A673 (cell line): Measurements from ENCODE around the gene TMEM169. TPM values are rescaled to one million over a fixed set of nuclear protein-coding genes. Genes with fewer than 3 reads are reported as not detected.

Experiments used
- BruUV-seq: library from RNA; stranded (reverse); fragments of 400-500 nt; replicated peaks from 2 replicates; lab custom pipeline; 2021; lab: Mats Ljungman, UMichigan
- CTCF ChIA-PET: fragments of 300-600 bp; sonication (Branson Sonifier 250); formaldehyde crosslinking; loops from one replicate; lab custom pipeline; 2022; ENCODE audit warnings: antibody characterized with exemption; lab: Charles Lee
- POLR2A ChIA-PET: fragments of 300-600 bp; sonication (Branson Sonifier 250); formaldehyde crosslinking; loops from one replicate; lab custom pipeline; 2022; ENCODE audit warnings: antibody characterized with exemption; ENCODE audit not compliant: low non-redundant PET; lab: Charles Lee
- DNase-seq: peaks from one replicate; pipeline ENCODE4 v3.0.0-alpha.2; 2015; ENCODE audit warnings: low spot score
- H3K27ac ChIP-seq: fragments of 200-600 bp; sonication (generic); 2 replicates; pipeline ENCODE4 v1.5.1; 2016; ENCODE audit warnings: mixed run types, low read depth, mild to moderate bottlenecking, mixed read lengths, antibody characterized with exemption, low read length; ENCODE audit not compliant: poor library complexity, severe bottlenecking
- H3K27me3 ChIP-seq: fragments of 200-600 bp; sonication (generic); replicated peaks from 2 replicates; pipeline ENCODE4 v1.6.1; 2017; ENCODE audit warnings: mixed run types, low read depth, mild to moderate bottlenecking, mixed read lengths, antibody characterized with exemption, low read length; ENCODE audit not compliant: insufficient read depth, poor library complexity
- H3K36me3 ChIP-seq: fragments of 200-600 bp; sonication (generic); 2 replicates; pipeline ENCODE4 v1.6.1; 2016; ENCODE audit warnings: mixed run types, mild to moderate bottlenecking, mixed read lengths, antibody characterized with exemption, low read length; ENCODE audit not compliant: insufficient read depth, poor library complexity, severe bottlenecking
- H3K4me1 ChIP-seq: fragments of 200-600 bp; sonication (generic); 2 replicates; pipeline ENCODE4 v1.6.1; 2017; ENCODE audit warnings: mixed run types, mild to moderate bottlenecking, mixed read lengths, antibody characterized with exemption, low read length; ENCODE audit not compliant: insufficient read depth, poor library complexity, severe bottlenecking
- H3K4me3 ChIP-seq: fragments of 200-600 bp; sonication (generic); 2 replicates; pipeline ENCODE4 v1.5.1; 2016; ENCODE audit warnings: low read depth, mixed run types, mild to moderate bottlenecking, mixed read lengths, low read length; ENCODE audit not compliant: poor library complexity, severe bottlenecking
- H3K9me3 ChIP-seq: fragments of 200-600 bp; sonication (generic); 2 replicates; pipeline ENCODE4 v1.6.1; 2016; ENCODE audit warnings: mixed run types, low read depth, mild to moderate bottlenecking, mixed read lengths, antibody characterized with exemption, low read length; ENCODE audit not compliant: poor library complexity, severe bottlenecking
- EZH2 ChIP-seq: fragments of 200-600 bp; sonication (generic); IDR thresholded peaks from 2 replicates; pipeline ENCODE4 v1.6.1; 2017; ENCODE audit warnings: borderline replicate concordance, low read depth, mild to moderate bottlenecking, mixed read lengths, antibody characterized with exemption, low read length; ENCODE audit not compliant: poor library complexity, severe bottlenecking
- intact Hi-C: fragments of 100-400 bp; cut with micrococcal nuclease; formaldehyde crosslinking; loops from one replicate; pipeline ENCODE4 v1.10.0; 2022; ENCODE audit not compliant: unreplicated experiment
- total RNA-seq: library from RNA; stranded (reverse); gene quantifications from 2 replicates; pipeline ENCODE4 v1.2.3, GENCODE V29; 2021
- TF ChIP-seq, protein P1 (sequence below): fragments of 300-800, 200-600 bp; sonication (generic); conservative IDR thresholded peaks from 2 replicates; pipeline ENCODE4 v1.5.1; 2017; ENCODE audit warnings: low read depth, mild to moderate bottlenecking, antibody characterized with exemption, low read length, moderate library complexity, mixed read lengths

The TMEM169 gene
- total RNA-seq, 1 experiment from 2014 or later: 1.1 TPM

DNA sequence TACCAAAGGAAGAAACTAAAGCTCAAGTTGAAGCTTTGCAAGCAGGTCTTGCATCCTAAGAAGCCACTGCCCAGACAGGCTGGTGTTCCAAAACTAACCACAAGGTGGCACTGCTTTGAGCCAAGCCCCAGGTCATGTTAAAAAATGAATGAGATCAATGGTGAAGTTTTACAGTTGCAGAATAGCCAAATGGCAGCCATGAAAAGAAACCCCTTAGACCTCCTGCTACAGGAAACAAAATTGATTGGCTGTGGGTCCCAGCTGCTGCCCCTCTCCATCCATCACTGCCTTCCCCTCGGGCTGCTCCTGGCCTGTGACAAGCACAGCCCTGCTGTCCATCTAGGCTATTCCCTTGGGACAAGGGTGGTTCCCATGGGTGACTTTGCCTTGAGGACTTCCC is 47.7 kb upstream of the TMEM169 start:
- H3K36me3 ChIP-seq: no peaks in the 10 kb centered on the region
- intact Hi-C loops: no loop called here
- no peaks in the 10 kb centered on the region for H3K27me3 ChIP-seq
- H3K4me1 ChIP-seq: no peaks in the 10 kb centered on the region
- H3K27ac ChIP-seq: no peak overlapping the region
- TF ChIP-seq, protein P1, sequence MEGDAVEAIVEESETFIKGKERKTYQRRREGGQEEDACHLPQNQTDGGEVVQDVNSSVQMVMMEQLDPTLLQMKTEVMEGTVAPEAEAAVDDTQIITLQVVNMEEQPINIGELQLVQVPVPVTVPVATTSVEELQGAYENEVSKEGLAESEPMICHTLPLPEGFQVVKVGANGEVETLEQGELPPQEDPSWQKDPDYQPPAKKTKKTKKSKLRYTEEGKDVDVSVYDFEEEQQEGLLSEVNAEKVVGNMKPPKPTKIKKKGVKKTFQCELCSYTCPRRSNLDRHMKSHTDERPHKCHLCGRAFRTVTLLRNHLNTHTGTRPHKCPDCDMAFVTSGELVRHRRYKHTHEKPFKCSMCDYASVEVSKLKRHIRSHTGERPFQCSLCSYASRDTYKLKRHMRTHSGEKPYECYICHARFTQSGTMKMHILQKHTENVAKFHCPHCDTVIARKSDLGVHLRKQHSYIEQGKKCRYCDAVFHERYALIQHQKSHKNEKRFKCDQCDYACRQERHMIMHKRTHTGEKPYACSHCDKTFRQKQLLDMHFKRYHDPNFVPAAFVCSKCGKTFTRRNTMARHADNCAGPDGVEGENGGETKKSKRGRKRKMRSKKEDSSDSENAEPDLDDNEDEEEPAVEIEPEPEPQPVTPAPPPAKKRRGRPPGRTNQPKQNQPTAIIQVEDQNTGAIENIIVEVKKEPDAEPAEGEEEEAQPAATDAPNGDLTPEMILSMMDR: peak; percentile 95
- no peak for TF ChIP-seq EZH2
- no peak overlapping the region for H3K4me3 ChIP-seq
- ChIA-PET CTCF (interaction anchor here (0.7 kb wide), 1 partner anchor 40 kb away, joined by 3 read pairs; no protein-coding TSS in a partner anchor), POLR2A (no interaction called here)
- BruUV-seq: no TSS peak
- no peaks in the 10 kb centered on the region for H3K9me3 ChIP-seq
- DNase-seq: peak; percentile 83

DNA sequence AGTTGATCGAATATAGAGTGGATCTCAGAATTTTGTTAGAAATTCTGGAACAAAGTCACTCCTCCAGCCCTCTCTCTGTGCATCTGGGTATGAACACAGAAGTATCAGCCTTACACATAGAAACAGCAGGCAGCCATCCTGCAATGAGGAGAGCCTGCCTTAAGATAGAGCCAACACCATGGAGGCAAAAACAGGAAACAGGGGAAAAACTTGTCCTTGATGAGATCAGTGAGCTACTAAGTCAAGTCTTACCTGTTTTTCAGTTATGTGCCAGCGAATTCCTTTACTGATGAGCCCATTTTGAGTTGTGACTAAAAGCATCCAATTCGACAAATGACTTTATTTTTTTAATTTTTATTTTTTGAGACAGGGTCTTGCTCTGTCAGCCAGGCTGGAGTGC is 41.8 kb upstream of the TMEM169 start:
- ChIA-PET POLR2A (no interaction called here), CTCF (no interaction called here)
- intact Hi-C loops: no loop called here
- peaks cover 6% of the 10 kb centered on the region for H3K36me3 ChIP-seq
- no TSS peak for BruUV-seq
- no peaks in the 10 kb centered on the region for H3K27me3 ChIP-seq
- H3K9me3 ChIP-seq: no peaks in the 10 kb centered on the region
- H3K27ac ChIP-seq: no peak overlapping the region
- TF ChIP-seq, protein P1: no peak
- no peak for TF ChIP-seq EZH2
- no peak overlapping the region for H3K4me3 ChIP-seq
- DNase-seq: no peak
- no peaks in the 10 kb centered on the region for H3K4me1 ChIP-seq

DNA sequence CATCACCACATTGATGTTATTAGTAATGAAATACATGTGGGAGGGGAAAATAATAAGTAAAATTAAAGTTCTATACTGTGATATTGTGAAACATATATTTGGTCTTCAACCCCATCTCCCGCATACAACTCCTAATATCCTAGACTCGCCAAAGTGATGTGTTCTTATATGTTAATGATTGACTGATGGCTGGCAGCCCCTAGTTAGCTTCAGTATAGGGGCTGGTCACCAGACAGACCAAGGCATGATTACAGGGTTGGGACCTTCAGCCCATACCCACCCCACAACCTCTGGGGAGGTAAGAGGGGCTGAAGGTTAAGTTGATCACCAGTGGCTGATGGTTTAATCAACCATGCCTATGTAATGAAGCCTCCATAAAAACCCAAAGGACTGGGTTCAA is 40.3 kb upstream of the TMEM169 start:
- Histone ChIP-seq H3K4me1 (no peaks in the 10 kb centered on the region), H3K27ac (no peak overlapping the region), H3K36me3 (peaks cover 6% of the 10 kb centered on the region), H3K27me3 (no peaks in the 10 kb centered on the region), H3K9me3 (no peaks in the 10 kb centered on the region), H3K4me3 (no peak overlapping the region)
- CTCF ChIA-PET: no interaction called here
- POLR2A ChIA-PET: no interaction called here
- BruUV-seq: no TSS peak
- intact Hi-C loops: no loop called here
- DNase-seq: no peak
- TF ChIP-seq, protein P1: no peak
- no peak for TF ChIP-seq EZH2
